HG03354 (cell line): Measurements from ENCODE around the gene NME7.
"Not testable (repeated sequence)": the region's sequence is repeated elsewhere in the genome, so short reads cannot be mapped to it uniquely, and the experiment has no call there.

ENCODE experiments used
- ATAC-seq: cut with Tn5 transposase; IDR thresholded peaks from one replicate; pipeline ENCODE4 v1.9.1; 2021; ENCODE audit warnings: mild to moderate bottlenecking; ENCODE audit not compliant: unreplicated experiment, poor library complexity, severe bottlenecking

The NME7 gene

GRCh38 chr1:169184812-169185211 lies 182.8 kb downstream of the NME7 start:
- ATAC-seq = no peak

DNA sequence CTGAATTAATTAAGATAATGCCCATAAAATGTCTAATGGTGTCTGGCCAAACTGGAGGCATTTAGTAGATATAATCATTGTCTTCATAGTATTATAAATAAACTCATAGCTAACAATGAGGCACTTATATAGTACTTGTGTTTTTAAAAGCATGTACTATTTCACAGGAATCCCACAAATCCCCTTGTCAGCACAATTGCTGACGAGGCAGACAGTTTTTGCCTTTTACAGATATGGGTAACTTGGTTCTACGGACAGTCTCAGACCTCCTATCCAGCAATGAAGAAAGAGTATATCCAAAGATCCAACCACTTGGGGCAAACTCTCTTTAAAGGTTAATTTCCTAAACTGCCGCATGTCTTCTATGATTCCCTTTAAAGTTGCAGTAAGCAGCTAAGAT lies 187.4 kb downstream of the NME7 start:
- no peak for ATAC-seq

DNA sequence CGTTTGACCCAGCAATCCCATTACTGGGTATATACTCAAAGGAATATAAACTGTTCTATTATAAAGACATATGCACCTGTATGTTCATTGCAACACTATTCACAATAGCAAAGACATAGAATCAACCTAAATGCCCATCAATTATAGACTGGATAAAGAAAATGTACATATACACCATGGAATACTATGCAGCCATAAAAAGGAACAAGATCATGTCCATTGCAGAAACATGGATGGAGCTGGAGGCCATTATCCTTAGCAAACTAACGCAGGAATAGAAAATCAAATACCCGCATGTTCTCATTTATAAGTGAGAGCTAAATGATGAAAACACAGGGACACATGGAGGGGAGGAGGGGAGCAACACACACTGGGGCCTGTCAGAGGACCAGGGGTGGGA lies 188.2 kb downstream of the NME7 start:
- ATAC-seq = not testable (repeated sequence)

- no peak for ATAC-seq
Measured at GRCh38 chr1:169175461-169175860, 192.1 kb downstream of the NME7 start.

DNA sequence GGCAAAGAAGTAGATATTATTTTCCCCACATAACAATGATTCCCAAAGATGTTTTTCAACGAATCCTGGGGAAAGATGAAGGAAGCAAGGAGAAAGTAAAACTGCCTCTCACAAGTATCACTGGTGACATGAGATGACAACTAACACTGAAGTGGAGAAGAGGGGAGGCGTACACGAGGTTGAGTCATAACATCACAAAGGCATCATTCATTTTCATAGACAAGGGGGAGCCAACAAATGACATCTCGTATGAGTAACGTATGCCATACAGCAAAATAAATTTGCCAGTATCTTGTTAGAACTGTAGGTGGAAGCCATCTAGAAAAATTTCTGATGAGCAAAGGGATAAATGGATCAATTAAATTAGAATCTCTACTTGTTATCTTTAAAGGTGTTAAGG lies 204.5 kb downstream of the NME7 start:
- ATAC-seq = peak; percentile 49

DNA sequence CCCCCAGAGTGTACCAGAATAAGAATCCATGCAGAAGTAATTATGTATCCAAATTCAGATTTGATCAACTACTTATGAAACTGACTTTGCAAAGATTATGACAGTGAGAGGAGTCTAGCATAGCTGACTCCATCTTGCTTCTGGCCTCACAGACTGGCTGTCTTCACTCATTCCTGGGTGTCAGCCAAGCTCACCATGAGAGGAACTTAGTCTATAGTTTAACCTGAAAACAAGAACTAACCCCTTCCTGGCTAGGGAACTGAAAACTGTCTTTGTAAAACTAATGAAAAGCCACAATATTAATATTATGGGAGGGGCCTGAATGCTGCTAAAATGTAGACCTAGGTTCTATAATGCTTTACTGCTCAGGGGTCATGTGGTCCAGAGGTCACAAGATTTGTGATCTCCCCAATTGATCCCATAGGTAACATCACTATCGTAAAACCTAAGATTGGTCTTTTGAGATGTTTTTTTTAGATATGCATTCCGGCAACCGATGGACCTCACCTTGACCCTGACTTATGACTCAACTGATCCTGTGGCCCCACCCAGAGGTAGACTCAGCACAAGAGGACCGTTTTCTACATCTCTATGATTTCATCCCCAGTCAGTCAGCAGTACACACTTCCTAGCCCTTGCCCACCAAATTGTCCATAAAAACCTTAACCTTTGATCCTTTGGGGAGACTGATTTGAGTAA lies 206.0 kb downstream of the NME7 start:
- ATAC-seq = peak; percentile 76

DNA sequence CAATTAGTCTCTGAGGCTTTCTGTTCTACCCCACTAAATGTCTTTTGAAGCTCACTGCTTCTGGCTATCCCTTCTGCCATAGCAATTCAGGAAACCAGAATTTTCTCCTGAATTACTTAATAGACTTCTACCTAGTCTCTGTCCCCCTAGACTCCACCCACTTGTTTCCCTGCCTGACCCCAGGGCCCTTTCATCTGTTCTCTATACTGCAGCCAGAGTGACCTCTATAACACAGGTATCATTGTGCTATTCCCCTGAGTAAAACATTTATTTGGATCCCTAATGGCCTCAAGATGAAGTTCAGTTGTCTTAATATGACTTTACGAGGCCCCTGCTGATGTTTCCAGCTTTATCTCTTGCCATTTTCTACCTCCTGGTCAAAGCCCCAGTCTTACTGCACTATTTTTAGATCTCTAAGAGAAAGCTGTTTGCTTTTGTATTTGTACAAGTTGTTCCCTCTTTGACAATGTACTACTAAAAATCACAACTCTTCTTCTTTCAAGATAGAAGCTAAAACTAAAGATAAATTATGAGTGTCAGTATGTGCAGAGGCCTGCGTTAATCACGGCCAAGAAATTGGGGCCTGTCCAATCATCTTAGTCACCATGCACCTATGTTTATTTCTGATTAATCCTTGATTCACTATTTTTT lies 206.6 kb downstream of the NME7 start:
- no peak for ATAC-seq

- no peak for ATAC-seq
Measured at GRCh38 chr1:169156580-169156979, 211.0 kb downstream of the NME7 start.

DNA sequence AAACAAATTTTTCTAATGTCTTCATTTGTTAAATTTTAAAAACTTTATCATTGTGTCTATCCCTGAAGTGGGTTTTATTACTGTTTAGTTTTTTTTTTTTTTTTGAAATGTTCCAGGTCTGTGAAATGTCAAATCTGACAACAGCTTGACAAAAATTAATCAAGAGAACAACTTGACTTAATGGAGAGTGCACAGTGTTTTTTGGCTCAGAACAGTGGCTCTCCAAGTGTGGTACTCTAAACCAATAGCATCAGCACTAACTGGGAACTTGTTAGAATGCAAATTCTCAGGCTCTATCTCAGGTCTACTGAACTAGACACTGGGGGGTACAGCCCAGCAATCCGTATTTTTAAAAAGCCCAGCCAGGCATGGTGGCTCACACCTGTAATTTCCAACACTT lies 211.9 kb downstream of the NME7 start:
- ATAC-seq = no peak

DNA sequence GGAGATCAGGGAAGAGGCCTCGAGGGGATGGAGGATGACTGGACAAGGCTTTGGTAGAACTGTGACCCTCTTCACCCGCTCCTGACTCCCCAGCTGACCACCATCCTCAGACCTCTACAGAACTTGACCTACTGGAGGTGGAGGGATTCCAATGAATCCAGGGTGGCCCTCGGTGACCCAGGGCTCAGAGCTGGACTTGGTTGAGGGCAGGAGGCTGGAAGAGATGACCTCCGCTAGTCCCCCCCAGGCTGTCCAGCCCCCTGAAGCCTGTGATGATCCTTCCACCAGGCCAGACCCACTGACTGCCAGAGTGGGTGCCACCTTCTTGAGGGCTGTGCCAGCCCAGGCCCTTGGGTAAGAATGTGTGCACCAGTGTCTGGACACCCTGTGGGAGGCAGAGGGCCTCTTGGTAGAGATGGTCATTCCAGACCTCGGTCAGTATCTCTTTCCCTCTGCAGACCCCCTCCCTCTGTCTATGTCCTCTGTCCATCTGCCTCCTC lies 216.2 kb downstream of the NME7 start:
- no peak for ATAC-seq

GRCh38 chr1:169150641-169151337 lies 216.8 kb downstream of the NME7 start:
- ATAC-seq = no peak

GRCh38 chr1:169149555-169150286 lies 217.9 kb downstream of the NME7 start:
- no peak for ATAC-seq

DNA sequence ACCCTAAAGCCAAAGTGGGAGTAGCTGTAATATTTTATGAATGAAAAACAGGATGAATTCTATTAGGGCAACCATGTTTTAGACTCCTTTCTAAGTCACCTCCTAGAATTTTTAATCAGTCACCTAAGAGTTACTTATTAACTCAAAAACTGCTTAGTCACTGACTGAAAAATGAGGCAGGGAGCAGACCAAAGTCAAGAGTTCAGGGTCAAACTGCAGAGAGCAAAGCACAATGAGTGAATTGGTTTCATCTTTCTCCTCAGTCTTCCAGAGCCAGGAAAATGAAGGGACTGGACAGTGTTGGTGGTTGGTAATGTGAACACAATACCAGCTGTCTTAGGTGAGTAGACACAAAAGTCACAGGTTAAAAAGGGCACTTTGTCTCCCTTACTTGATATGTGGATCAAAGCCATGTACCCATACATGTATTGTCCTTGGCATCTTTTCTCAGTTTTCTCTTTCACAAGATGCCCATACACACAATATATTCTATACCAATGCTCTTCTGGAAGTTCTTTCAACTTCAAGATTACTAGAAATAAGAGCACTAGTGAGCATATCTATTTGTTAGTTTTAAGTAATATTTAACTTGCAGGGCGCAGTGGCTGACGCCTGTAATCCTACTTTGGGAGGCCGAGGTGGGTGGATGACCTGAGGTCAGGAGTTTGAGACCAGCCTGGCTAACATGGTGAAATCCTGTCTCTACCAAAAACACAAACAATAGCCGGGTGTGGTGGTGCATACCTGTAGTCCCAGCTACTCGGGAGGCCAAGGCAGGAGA lies 218.9 kb downstream of the NME7 start:
- peak; percentile 83 for ATAC-seq

GRCh38 chr1:169146576-169147214 lies 220.9 kb downstream of the NME7 start:
- ATAC-seq = no peak

DNA sequence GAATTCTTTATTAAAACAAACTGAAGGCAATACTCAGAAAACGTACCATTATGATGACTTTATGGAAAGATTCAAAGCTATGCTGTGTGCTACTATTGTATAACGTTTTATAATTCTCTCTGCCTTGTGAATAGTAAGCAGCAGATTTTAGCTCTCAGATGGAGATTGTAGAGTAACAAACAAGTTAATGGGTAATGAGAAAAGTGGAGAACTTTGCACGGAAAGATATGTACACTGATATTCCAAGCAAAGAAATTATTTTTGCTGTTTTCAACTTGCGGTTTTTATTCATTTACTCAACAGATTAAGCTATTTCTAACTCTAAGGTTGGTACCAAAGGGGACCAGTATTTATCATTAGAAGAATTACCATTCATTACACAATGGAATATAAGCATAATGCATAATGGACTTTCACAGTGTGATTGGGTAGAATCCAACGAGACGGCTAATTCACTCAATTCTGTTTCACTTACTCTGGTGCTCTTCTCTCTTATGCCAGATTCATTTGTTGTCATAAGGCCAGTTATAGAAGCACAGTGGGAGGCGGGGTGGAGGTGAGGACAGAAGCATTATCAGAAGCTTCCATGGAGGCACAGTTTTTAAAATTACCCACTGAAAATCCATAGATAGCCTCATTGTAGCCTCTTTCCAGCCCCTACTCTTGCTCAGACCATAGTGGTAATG lies 222.5 kb downstream of the NME7 start:
- no peak for ATAC-seq

DNA sequence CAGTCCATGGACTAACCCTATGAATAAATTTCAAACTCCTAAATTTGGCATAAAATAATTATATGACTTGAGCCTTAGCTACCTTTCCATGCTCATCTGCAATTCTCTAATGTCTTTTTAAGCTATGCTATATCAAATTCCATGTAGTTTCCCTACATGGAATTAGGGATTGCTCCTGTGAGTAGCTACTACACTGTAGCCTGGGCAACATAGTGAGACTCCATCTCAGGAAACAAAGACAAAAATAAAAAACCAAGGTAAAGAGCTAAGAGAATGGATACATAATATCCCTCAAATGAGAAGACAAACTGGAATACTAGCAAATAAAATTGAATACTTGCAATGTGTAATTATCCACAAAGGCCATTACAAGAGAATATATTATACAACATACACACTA lies 223.6 kb downstream of the NME7 start:
- no peak for ATAC-seq

GRCh38 chr1:169143346-169143745 lies 224.3 kb downstream of the NME7 start:
- ATAC-seq = no peak

GRCh38 chr1:169142129-169142528 lies 225.5 kb downstream of the NME7 start:
- no peak for ATAC-seq
